ENCODE data around the gene GRM7.

Gene GRM7

DNA sequence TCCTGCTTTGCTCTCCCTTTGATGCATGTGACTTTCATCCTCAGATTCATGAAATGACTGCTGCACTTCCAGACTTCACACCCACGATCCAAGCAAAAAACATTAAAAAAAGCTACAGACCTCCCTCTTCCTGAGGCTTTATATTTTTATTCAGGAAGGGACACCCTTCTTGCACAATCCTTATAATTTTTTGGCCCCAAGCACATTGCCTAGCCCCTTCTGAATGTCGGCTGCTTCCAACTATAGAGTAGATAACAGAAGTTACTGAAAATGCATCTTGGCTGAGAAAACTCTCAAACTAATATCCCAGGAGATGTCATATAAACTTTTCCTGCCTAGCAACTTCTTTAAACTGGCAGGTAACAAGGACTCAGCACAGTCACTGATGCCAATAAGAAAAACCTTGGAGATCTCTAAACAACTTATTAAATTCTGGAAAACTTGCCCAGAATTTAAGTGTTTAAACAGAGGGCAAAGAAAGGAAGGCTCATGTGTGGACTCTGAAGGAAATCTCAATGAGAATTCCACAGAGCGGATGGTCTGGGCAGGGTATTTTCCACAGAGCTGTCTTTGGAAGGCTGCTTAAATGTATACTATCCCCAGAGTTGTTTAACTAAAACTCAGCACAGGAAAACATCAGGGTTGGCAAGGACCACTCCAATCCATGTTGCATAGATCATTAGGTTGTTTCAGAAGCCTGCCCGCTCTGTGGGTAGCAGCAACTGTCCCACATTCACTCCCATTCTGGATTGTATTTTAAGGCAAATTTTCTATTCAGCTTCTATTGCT, 893.9 kb downstream of the GRM7 start:
- H3K9me3 ChIP-seq (ENCODE audit: control insufficient read depth, insufficient read depth, low read depth, low read length): no peaks in the 10 kb centered on the region
- H3K36me3 ChIP-seq (ENCODE audit: control insufficient read depth in 2 of 2, insufficient read depth in 1 of 2, low read length in 2 of 2): no peaks in the 10 kb centered on the region
- H3K4me3 ChIP-seq (ENCODE audit: low read depth, low read length): no peak overlapping the region
- H3K27ac ChIP-seq (ENCODE audit: extremely low read depth, low read depth, low read length): no peak overlapping the region
- H3K4me1 ChIP-seq (ENCODE audit: control insufficient read depth, insufficient read depth, low read length): no peaks in the 10 kb centered on the region
- ChIA-PET POLR2A (no interaction called here), CTCF (no interaction called here)
- TF ChIP-seq, protein P1, sequence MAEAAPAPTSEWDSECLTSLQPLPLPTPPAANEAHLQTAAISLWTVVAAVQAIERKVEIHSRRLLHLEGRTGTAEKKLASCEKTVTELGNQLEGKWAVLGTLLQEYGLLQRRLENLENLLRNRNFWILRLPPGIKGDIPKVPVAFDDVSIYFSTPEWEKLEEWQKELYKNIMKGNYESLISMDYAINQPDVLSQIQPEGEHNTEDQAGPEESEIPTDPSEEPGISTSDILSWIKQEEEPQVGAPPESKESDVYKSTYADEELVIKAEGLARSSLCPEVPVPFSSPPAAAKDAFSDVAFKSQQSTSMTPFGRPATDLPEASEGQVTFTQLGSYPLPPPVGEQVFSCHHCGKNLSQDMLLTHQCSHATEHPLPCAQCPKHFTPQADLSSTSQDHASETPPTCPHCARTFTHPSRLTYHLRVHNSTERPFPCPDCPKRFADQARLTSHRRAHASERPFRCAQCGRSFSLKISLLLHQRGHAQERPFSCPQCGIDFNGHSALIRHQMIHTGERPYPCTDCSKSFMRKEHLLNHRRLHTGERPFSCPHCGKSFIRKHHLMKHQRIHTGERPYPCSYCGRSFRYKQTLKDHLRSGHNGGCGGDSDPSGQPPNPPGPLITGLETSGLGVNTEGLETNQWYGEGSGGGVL (tag by site-specific recombination; IDR thresholded peaks at IDR 0.05): no peak
- TF ChIP-seq ZNF157 (tag by site-specific recombination; IDR thresholded peaks at IDR 0.05) (no peak), ZSCAN23 (tag by site-specific recombination; IDR thresholded peaks at IDR 0.05) (no peak), ZNF394 (tag by site-specific recombination; IDR thresholded peaks at IDR 0.05; ENCODE audit: borderline replicate concordance) (no peak), ZFP69B (tag by site-specific recombination; IDR thresholded peaks at IDR 0.05) (no peak), ZBTB21 (tag by site-specific recombination; IDR thresholded peaks at IDR 0.05) (no peak), ZNF610 (tag by site-specific recombination; IDR thresholded peaks at IDR 0.05; ENCODE audit: borderline replicate concordance) (no peak), ZNF571 (tag by site-specific recombination; IDR thresholded peaks at IDR 0.05) (no peak), ZBTB17 (tag by site-specific recombination; IDR thresholded peaks at IDR 0.05) (no peak), ZNF175 (tag by site-specific recombination; IDR thresholded peaks at IDR 0.05) (no peak), ZNF223 (tag by site-specific recombination; IDR thresholded peaks at IDR 0.05) (no peak), ZNF423 (tag by site-specific recombination; IDR thresholded peaks at IDR 0.05) (no peak), ZNF777 (tag by site-specific recombination; IDR thresholded peaks at IDR 0.05; ENCODE audit: borderline replicate concordance) (no peak)
- TF ChIP-seq, protein P2, sequence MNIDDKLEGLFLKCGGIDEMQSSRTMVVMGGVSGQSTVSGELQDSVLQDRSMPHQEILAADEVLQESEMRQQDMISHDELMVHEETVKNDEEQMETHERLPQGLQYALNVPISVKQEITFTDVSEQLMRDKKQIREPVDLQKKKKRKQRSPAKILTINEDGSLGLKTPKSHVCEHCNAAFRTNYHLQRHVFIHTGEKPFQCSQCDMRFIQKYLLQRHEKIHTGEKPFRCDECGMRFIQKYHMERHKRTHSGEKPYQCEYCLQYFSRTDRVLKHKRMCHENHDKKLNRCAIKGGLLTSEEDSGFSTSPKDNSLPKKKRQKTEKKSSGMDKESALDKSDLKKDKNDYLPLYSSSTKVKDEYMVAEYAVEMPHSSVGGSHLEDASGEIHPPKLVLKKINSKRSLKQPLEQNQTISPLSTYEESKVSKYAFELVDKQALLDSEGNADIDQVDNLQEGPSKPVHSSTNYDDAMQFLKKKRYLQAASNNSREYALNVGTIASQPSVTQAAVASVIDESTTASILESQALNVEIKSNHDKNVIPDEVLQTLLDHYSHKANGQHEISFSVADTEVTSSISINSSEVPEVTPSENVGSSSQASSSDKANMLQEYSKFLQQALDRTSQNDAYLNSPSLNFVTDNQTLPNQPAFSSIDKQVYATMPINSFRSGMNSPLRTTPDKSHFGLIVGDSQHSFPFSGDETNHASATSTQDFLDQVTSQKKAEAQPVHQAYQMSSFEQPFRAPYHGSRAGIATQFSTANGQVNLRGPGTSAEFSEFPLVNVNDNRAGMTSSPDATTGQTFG (tag by site-specific recombination; IDR thresholded peaks at IDR 0.05; ENCODE audit: borderline replicate concordance): no peak
- TF ChIP-seq, protein P3, sequence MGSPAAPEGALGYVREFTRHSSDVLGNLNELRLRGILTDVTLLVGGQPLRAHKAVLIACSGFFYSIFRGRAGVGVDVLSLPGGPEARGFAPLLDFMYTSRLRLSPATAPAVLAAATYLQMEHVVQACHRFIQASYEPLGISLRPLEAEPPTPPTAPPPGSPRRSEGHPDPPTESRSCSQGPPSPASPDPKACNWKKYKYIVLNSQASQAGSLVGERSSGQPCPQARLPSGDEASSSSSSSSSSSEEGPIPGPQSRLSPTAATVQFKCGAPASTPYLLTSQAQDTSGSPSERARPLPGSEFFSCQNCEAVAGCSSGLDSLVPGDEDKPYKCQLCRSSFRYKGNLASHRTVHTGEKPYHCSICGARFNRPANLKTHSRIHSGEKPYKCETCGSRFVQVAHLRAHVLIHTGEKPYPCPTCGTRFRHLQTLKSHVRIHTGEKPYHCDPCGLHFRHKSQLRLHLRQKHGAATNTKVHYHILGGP (tag by site-specific recombination; IDR thresholded peaks at IDR 0.05): no peak
- TF ChIP-seq, protein P4, sequence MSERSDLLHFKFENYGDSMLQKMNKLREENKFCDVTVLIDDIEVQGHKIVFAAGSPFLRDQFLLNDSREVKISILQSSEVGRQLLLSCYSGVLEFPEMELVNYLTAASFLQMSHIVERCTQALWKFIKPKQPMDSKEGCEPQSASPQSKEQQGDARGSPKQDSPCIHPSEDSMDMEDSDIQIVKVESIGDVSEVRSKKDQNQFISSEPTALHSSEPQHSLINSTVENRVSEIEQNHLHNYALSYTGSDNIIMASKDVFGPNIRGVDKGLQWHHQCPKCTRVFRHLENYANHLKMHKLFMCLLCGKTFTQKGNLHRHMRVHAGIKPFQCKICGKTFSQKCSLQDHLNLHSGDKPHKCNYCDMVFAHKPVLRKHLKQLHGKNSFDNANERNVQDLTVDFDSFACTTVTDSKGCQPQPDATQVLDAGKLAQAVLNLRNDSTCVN (tag by site-specific recombination; optimal IDR thresholded peaks at IDR 0.05): no peak
- TF ChIP-seq, protein P5, sequence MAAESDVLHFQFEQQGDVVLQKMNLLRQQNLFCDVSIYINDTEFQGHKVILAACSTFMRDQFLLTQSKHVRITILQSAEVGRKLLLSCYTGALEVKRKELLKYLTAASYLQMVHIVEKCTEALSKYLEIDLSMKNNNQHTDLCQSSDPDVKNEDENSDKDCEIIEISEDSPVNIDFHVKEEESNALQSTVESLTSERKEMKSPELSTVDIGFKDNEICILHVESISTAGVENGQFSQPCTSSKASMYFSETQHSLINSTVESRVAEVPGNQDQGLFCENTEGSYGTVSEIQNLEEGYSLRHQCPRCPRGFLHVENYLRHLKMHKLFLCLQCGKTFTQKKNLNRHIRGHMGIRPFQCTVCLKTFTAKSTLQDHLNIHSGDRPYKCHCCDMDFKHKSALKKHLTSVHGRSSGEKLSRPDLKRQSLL (tag by site-specific recombination; IDR thresholded peaks at IDR 0.05): no peak
- TF ChIP-seq, protein P6, sequence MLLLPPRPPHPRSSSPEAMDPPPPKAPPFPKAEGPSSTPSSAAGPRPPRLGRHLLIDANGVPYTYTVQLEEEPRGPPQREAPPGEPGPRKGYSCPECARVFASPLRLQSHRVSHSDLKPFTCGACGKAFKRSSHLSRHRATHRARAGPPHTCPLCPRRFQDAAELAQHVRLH (tag by site-specific recombination; IDR thresholded peaks at IDR 0.05): no peak
- TF ChIP-seq, protein P7, sequence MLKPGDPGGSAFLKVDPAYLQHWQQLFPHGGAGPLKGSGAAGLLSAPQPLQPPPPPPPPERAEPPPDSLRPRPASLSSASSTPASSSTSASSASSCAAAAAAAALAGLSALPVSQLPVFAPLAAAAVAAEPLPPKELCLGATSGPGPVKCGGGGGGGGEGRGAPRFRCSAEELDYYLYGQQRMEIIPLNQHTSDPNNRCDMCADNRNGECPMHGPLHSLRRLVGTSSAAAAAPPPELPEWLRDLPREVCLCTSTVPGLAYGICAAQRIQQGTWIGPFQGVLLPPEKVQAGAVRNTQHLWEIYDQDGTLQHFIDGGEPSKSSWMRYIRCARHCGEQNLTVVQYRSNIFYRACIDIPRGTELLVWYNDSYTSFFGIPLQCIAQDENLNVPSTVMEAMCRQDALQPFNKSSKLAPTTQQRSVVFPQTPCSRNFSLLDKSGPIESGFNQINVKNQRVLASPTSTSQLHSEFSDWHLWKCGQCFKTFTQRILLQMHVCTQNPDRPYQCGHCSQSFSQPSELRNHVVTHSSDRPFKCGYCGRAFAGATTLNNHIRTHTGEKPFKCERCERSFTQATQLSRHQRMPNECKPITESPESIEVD (tag by site-specific recombination; IDR thresholded peaks at IDR 0.05): no peak
